GM18526 (cell line): ENCODE measurements around the gene TIAM2.

Experiments
- POLR2A ChIP-seq: IDR thresholded peaks from 3 replicates; pipeline ENCODE4 v1.6.1; 2011; ENCODE audit not compliant: insufficient read length; ENCODE audit errors: extremely low read depth

TIAM2 gene

DNA sequence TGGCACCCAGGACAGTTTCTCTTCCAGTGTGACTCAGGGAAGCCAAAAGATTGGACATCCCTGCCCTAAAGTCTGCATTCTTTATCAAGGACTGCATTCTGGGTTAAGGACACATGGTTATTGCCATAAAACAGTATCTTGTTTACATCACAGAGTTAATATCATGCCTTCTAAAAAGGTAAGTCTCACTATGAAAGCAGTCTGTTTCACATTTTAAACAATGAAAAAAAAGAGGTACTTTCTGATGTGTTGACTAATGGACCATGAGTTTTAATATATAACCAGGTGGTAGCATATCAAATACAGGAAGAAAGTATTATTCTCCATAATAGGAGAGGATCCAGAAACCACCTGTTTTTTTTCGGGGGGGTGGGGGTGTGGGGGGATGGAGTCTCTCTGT is 93.7 kb downstream of the TIAM2 start:
- no peak for TF ChIP-seq POLR2A

DNA sequence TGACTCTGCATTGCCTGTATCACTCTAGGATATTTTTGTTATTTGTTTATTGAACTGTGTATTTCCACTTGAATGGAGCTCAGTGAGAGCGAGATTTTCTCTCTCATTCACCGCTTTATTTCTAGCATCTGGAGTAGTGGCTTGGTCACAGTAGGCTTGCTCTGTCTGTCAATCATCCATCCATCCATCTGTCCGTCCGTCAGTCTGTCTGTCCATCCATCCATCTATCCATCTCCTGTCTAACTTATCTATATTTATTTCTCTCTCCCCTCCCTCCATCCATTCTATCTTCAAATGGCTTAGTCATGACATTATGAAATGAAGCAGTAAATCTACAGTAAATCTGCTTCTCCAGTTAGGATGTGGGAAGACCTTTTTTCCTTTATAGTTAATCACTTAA is 94.6 kb downstream of the TIAM2 start:
- TF ChIP-seq POLR2A, result no peak

DNA sequence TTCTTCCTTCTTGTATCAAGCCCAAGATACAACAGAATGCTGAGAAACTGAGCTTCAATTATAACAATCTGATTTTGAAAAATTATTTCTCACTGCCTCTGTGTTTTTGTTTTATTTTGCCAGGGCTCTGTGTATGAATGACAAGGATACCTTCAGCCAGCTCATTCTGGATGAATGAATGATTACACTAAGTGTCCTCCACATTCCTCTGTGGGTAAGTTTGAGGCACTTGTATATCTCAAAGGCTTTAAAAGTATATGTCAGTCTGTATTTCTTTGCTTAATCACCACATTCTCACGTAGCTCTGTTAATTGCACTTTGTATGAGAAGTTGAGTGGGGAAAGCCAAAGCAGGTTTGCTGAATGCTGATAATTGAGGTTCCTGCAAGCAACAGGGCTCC is 95.1 kb downstream of the TIAM2 start:
- no peak for TF ChIP-seq POLR2A

DNA sequence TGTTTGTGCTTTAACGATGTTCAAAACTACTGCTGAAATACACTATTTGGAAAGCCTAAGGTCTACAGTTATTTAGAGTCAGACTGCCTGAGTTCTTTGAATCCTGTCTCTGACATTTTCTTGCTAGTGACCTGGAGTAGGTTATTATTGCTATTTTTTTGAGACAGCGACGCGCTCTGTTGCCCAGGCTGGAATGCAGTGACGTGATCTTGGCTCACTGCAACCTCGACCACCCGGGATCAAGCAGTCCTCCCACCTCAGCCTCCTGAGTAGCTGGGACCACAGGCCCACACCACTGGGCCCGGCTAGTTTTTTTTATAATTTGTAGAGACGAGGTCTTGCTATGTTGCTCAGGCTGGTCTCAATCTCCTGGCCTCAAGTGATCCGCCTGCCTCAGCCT is 96.6 kb downstream of the TIAM2 start:
- no peak for TF ChIP-seq POLR2A

DNA sequence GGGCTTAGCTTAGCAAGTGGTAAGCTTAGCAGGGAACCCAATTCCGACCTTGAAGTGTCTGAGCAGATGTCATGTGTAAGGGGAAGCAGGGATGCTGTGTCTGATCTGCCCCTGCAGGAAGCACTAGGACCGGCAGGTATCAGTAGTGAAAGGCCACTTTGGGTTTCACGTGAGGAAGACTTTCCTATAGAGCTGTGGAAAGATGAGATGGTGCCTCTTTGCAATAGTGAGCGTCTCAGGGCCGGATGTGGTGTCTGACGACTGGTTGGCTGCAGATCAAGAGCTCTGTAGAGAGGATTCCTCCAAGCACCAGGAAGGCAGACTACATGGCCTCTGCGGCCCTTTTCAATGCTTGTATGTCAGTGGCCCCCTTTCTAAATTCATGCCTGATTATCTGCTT is 98.3 kb downstream of the TIAM2 start:
- TF ChIP-seq POLR2A, result no peak

DNA sequence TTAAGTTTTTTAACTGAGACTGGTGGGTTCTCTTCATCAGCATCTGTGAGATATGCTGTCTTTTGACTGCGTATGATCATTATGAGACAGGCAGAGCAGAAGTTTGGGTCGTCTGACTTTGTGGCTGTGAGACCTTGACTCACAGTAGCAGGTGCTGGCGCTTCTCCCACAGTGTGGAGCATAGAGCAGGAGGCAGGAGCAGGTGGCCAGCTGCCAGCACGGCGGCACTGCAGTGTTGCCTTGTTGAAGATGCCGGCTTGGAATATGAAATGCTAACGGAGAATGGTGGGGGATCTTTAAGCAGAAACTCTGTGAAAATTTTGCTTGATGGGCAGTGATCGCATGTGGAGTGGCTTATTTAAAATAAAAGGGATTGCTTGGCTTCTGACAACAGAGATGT is 105.0 kb downstream of the TIAM2 start:
- no peak for TF ChIP-seq POLR2A

DNA sequence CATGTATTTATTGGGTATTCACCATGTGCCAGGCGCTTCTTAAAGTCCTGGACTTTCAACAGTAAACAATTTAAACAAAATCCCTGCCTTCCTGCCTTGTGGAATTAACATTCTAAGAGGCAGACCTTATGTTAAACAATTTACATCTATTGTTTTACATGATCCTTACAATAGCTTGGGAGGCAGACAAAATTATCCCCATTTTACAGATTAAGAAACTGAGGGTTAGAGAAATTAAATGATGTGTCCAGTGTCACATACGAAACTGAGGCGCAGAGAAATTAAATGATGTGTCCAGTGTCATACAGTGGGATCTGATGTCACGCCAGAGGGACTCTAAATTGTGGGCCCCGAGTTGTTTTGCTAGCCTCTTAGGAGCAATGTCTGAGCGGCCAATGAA is 105.5 kb downstream of the TIAM2 start:
- TF ChIP-seq POLR2A, result no peak

DNA sequence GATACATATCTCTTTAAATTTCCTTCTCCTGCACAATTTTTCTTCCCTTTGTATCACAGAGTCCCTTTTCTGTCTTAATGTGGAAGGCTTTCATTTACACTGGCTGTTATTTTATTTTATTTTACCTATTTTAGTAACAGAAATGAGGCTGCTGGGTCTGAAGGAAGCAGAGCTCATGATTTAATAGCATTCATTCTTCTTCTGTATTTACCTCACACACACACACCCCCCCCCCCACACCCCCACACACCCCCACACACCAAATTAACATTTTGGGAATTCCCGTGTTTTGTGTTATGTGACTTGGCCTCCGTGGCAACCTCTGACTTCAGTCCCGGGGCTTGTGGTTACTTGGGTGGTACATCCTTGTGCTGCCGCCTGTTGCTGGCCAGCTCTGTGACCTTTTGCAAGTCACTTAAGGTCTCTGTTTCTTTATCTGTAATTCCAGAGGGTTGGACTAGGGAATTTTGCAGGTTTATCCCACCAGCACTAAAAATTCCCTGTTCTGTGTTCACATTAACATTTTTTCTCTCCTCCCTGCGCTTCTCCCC is 108.8 kb downstream of the TIAM2 start:
- no peak for TF ChIP-seq POLR2A

DNA sequence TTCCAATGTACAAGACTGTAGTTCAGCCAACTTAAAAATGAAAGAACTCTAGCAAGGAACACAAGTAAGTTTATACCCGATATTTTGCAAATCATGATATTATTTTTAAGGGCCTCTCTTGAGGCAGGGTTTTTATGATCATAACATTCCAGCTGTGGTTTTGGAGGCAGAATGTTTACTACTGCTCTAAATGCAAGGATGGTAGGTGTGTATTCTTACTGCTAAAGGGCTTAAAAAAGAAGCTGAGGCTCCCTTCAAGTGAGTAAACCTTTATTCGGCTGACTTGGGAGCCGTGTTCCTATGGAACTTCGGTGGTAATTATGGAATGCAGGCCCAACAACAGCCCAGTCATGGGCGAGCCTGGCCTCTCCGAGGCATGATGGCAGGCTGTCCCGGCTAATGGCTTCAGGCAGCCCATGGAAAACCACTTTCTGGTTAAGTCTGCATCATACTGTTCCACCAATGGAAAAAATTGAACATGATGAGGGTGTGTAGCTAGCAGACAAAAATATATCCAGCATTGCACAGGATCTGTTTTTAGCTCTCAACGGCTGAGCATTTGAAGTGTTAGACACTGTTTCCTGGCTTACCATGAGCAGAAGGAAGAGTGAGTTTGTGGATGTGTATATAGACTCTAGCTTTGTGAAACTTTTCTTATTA is 111.5 kb downstream of the TIAM2 start:
- no peak for TF ChIP-seq POLR2A

DNA sequence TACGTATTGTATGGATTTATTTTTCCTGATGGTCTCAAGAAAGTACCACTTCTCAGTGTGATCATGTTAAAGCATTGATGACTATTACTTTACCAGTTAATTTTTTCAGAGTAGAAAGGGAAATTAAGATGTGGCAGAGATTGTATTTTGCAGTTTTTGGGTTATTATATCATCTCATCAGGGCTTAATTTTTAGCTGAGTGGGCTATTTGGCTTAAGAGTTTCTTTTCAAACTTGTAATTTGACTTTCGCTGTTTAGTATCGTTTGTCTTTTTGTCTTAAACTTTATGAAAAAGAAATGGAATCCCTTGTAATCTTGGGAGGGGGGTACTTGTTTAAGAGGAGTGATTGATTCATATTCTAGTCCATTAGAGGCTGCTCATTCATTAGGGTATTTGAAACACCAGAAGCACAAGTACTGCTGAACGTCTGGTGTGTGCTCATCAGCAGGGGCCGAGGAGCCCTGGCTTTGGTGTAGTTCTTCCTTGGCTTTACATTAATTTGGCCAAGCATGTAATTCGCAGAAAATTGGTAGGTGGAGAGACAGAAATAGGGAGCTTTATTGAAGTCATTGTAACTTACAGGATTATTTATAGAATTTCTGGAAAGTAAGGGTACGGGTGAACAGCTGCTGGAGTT is 112.4 kb downstream of the TIAM2 start:
- TF ChIP-seq POLR2A, result no peak

DNA sequence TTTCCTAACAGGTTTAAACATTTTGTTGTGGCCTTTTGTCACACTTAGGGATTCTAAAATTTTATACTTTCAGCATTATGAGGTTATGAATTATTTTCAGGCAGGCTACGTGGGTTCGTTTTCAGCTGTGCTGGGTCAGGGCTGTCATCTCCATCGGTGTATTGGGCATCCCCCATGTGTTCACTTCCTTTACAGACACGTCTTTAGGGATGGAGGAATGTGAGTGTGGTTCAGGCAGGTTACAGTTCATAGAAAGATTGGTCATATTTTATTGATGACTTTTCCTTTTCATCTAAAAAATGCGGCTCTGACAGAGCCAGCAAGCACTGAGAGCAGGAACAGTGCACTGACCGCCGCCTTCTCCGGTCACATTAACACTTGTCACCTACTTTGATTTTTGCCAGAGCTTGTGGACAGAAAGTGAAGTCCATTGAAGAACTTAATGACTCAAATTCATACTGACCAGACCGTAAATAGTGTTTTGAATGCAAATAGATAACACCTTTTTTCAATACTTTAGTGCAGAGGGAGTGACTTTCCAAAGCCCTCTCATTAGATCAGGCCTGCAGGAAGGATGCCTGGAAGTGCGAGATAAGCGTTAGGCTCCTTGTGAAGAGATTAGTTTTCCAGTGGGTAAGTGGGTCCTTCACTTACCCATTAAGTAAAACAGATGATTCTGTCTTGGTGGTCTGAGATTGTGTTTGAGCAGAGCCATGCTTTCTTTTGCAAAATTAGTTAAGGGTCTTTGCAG is 113.1 kb downstream of the TIAM2 start:
- TF ChIP-seq POLR2A, result no peak

DNA sequence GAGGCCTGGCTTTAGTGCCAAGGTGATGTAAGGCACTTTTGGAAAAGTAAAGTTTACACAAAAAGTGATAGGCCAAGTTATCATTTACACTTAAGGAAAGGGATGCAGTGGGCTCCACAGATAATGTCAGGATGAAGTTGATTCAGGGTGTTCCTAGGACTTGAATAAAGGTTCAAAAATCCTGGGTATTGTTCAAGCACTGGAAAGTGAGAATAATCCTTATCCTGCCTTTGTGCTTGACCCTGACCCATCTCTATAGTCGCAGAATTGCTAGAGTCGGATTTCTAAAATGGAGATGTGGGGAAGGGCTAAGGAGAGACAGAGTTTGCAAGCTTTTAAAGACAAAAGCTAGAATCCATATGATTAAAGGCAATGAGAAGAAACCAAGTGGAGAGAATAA is 115.6 kb downstream of the TIAM2 start:
- TF ChIP-seq POLR2A, result no peak

DNA sequence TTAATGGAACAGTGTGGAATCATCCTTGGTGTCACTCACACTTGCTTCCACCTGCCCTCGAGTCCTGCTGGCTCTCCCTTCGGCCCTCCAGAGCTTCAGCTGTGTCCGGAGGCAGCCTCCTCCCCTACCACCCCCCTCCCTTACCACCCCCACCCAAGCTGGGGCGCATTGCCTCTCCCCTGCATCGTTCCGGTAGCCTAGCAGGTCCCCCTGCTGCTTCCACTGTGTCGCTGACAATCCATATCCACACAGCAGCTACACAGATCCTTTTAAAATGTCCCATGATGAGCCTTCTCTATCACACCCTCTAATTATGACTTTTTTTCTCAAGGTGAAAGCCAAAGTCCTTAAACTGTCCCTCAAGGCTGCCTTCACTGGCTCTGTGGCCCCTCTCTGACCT is 117.6 kb downstream of the TIAM2 start:
- TF ChIP-seq POLR2A, result no peak

DNA sequence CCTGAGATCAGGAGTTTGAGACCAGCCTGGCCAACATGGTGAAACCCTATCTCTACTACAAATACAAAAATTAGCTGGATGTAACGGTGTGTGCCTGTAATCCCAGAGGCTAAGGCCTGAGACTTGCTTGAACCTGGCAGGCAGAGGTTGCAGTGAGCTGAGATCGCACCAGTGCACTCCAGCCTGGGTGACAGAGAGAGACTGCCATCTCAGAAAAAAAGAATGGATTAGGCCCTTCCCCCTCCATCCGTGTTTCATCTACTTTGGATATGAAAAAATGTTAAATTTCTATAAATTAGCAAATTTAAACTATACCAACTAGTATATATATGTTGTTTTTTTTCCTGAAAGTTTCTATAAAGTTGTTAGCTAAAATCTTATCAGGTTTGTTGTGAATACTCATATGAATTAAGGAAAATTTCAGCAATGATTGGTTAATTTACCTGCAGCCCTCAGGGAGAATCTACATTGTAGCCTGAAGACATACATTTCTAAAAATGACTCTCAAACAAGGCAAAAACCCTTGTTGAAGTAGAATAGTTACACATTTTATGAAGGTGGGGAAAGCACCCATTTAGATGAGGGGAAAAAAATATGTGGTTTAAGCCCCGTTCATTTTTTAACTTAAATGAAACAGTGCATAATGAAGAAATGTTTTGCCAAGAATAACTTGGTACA is 120.9 kb downstream of the TIAM2 start:
- no peak for TF ChIP-seq POLR2A

DNA sequence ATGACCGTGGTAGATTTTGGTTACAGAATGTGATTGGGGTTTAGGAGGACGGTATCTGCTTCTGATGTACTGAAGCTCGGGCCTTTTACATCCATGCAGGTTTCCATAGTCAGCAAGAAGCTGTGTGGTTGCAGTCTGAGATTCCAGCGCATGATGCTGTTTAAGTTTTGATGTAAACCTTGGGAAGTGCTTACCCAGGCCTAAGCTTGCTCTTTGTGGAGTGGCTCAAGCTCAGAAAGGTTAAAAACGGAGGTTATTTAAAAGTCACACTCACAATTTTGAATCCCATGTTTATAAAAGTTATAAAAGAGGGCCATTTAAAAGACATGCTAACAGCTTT is 121.4 kb downstream of the TIAM2 start:
- TF ChIP-seq POLR2A, result no peak

DNA sequence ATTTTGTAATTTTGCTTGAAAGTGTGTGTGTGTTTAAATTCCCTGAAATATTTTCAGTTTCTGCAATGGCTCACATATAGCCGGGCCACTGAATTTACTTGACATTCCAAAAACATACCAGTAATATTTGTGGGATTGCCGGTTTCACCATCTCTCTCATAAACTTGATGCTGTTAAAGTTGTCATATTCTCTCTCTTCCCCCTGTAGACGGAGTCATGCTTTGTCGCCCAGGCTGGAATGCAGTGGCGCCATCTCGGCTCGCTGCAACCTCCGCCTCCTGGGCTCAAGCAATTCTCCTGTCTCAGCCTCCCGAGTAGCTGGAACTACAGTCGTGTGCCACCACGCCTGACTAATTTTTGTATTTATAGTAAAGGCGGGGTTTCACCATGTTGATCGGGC is 122.1 kb downstream of the TIAM2 start:
- no peak for TF ChIP-seq POLR2A
